Prostate gland (tissue), 2 donors: Measurements from ENCODE around the gene NGB. TPM values are rescaled to one million over a fixed set of nuclear protein-coding genes. Genes with fewer than 3 reads are reported as not detected.
A peak's percentile ranks its signal among the peaks of the same experiment; 100 is the strongest.
"Not testable (repeated sequence)": the region's sequence is repeated elsewhere in the genome, so short reads cannot be mapped to it uniquely, and the experiment has no call there.

Experiments used
- DNase-seq: peaks from one replicate; pipeline ENCODE4 v3.0.0-alpha.2; 2019; ENCODE audit warnings: low spot score
- H3K27ac ChIP-seq, 2 donors: fragments of 200-600 bp; sonication (generic); 2 replicates each; pipeline ENCODE4 v1.5.1; 2017 to 2019
- H3K27me3 ChIP-seq: fragments of 200-600 bp; sonication (generic); replicated peaks from 2 replicates; pipeline ENCODE4 v1.5.1; 2019; ENCODE audit not compliant: insufficient read depth
- H3K36me3 ChIP-seq, 2 donors: fragments of 200-600 bp; sonication (generic); 1 replicate in 1 of 2; 2 replicates in 1 of 2; pipeline versions ENCODE4 v1.5.1 to v1.8.1; 2017 to 2019
- H3K4me1 ChIP-seq: fragments of 200-600 bp; sonication (generic); replicated peaks from 2 replicates; pipeline ENCODE4 v1.5.1; 2019
- H3K4me3 ChIP-seq, 2 donors: fragments of 200-600 bp; sonication (generic); 2 replicates each; pipeline ENCODE4 v1.5.1; 2017 to 2019
- H3K9me3 ChIP-seq: fragments of 200-600 bp; sonication (generic); 2 replicates; pipeline ENCODE4 v1.5.1; 2017
- POLR2A ChIP-seq: fragments of 450-650 bp; IDR thresholded peaks from one replicate; pipeline ENCODE4 v1.6.1; 2016; ENCODE audit warnings: antibody characterized with exemption, mild to moderate bottlenecking
- POLR2AphosphoS5 ChIP-seq: sonication (generic); formaldehyde crosslinking; IDR thresholded peaks from one replicate; pipeline ENCODE4 v1.6.1; 2017; ENCODE audit warnings: antibody characterized with exemption
- WGBS: methylation state at CpG from one replicate; pipeline ENCODE4 v1.1.5; 2018; 5-methylcytosine and 5-hydroxymethylcytosine counted together
- intact Hi-C: fragments of 100-400 bp; cut with DNase I; formaldehyde crosslinking; loops from one replicate; pipeline ENCODE4 v1.14.2; 2022
- total RNA-seq, 2 donors: library from RNA; depleted of rRNA; stranded (reverse); fragments of >200 nt; gene quantifications; one replicate each; pipeline ENCODE4 v1.1.0, GENCODE V29; 2016
- TF ChIP-seq, protein P1 (sequence below), 4 experiments: fragments of 200-600 bp in 2 of 4; fragments of 450-650 bp in 2 of 4; sonication (generic) in 2 of 4; IDR thresholded peaks; 1 replicate in 3 of 4; 2 replicates in 1 of 4; pipeline ENCODE4 v1.5.1; 2016 to 2019; ENCODE audit warnings: antibody characterized with exemption in 4 of 4, mild to moderate bottlenecking in 2 of 4, moderate library complexity in 2 of 4

Gene NGB, protein sequence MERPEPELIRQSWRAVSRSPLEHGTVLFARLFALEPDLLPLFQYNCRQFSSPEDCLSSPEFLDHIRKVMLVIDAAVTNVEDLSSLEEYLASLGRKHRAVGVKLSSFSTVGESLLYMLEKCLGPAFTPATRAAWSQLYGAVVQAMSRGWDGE
- under 1 TPM in 1 of 2 donors, not detected in 1; 0.91 TPM for total RNA-seq

DNA sequence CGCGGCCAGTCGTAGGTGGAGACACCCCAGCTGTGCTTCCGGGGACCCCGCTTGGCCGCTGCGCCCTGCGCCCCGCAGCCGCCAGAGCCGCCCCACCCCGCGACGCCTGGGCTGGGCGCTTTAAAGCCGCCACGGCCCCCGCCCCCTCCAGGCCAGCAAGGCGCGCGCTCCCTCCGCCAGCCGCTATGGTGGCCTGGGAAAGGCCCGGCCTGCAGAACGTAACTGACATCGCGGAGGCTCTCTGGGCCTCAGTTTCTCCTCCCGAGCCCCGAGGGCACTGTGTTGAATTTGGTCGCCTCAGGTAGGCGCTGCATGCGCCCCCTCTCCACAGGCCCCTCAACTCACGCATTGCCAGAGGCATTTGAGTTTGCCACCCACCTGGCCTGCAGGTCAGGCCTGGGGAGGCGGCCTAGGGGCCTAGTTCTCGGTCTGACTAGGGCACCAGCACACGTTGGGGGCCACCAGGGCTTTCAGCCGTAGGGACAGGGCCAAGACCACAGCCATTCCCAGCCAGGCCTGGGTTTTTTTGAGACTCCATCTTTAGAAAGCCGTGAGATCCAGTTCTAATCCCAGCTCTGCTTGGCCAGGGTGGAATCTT, at the start of gene NGB:
Gene NGB (minus strand): TSS at position 94 of the 598 bp plus-strand sequence. CDS start 269 bp downstream, outside the sequence.
- Histone ChIP-seq H3K4me3 (no peak within 1 kb of the TSS), H3K4me1 (no peaks in the 10 kb centered on the region)
- WGBS: 31% methylated on average over 14 of the region's 38 CpGs

DNA sequence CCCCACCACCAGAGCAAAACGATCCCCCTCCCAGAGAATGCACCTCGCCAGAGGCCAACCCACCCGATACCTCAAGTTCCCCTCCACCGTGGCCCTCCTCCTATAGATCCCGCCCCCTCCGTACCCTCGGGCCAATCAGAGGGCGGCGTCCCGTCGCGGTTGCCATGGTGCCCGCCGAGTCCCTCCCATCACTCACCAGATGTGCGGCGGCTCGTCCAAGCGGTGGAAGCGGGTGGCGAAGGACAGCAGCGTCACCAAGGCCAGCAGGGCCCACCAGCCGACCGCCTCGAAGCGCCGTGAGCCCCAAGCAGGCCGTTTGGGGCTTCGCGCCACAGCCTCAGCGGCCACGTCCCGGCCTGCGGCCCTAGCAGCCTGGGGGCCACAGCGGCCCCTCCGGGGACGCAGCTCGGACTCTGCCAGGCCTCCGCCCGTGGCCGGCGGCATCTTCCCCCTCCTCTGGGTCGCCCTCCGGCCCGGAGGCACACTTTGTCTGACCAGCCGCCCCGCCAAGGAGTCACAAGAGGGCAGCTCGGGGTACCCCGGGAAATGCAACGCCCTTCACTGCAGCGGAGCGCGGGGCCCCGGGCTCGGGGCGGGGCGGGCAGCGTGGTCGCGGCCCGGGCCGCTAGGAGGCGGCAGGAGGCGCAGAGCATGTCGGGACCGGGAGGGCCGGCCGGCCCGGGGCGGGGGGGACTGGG, 49.4 kb upstream of the NGB start, which contains the start of gene POMT2:
Gene POMT2 (minus strand): TSS at position 646 of the 698 bp plus-strand sequence. CDS start 202 bp downstream, at position 444.
- DNase-seq: peak; percentile 93

More for the DNA sequence above, at the start of gene NGB:
- H3K27ac ChIP-seq: no peak within 1 kb of the TSS
- no peak for DNase-seq
- no peaks in the 10 kb centered on the region for H3K9me3 ChIP-seq
- TF ChIP-seq, protein P1, sequence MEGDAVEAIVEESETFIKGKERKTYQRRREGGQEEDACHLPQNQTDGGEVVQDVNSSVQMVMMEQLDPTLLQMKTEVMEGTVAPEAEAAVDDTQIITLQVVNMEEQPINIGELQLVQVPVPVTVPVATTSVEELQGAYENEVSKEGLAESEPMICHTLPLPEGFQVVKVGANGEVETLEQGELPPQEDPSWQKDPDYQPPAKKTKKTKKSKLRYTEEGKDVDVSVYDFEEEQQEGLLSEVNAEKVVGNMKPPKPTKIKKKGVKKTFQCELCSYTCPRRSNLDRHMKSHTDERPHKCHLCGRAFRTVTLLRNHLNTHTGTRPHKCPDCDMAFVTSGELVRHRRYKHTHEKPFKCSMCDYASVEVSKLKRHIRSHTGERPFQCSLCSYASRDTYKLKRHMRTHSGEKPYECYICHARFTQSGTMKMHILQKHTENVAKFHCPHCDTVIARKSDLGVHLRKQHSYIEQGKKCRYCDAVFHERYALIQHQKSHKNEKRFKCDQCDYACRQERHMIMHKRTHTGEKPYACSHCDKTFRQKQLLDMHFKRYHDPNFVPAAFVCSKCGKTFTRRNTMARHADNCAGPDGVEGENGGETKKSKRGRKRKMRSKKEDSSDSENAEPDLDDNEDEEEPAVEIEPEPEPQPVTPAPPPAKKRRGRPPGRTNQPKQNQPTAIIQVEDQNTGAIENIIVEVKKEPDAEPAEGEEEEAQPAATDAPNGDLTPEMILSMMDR (IDR thresholded peaks at IDR 0.05): no peak
- TF ChIP-seq POLR2AphosphoS5 (no peak), POLR2A (no peak)
- intact Hi-C loops: no loop called here
- no peaks in the 10 kb centered on the region for H3K36me3 ChIP-seq
- peaks cover 20% of the 10 kb centered on the region for H3K27me3 ChIP-seq

DNA sequence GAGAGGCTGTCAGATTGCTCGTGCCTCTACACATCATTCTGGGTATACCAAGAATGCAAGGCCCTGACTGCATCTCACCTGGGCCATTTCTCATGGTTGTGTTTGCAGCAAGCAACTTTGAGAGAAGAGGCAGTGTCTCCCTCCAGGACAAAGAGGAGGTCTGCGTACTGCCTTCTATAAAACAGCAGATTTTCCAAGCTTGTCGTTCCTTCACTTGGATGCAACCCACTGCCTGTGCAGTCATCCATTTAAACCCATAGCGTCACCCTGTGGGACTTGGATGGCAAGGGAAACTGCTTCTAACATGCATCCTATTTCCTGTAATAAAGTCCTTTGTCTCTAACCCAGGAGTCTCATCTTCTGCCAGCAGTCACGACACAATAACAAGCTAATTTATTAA, 48.4 kb upstream of the NGB start:
- Histone ChIP-seq H3K4me3 (no peak overlapping the region), H3K36me3 (no peaks in the 10 kb centered on the region), H3K27me3 (no peaks in the 10 kb centered on the region), H3K27ac (no peak overlapping the region), H3K4me1 (peaks cover 16% of the 10 kb centered on the region), H3K9me3 (no peaks in the 10 kb centered on the region)
- DNase-seq: no peak
- intact Hi-C loops: loop anchor here (10.0 kb wide), 2 partner anchors 385 to 445 kb away; partner anchors contain the start of genes ALKBH1 and SLIRP
- TF ChIP-seq POLR2A (no peak), POLR2AphosphoS5 (no peak)
- TF ChIP-seq, protein P1 (IDR thresholded peaks at IDR 0.05): no peak
- 22% methylated on average over 5 of the region's 5 CpGs for WGBS

More for the DNA sequence above, 49.4 kb upstream of the NGB start, which contains the start of gene POMT2:
- TF ChIP-seq POLR2AphosphoS5: peak; percentile 84
- TF ChIP-seq POLR2A: no peak
- TF ChIP-seq, protein P1 (IDR thresholded peaks at IDR 0.05): peak; percentile 50 to 84 (median 64)
- Histone ChIP-seq H3K4me3 (peak within 1 kb of the TSS; percentile 87 to 93), H3K27ac (peak within 1 kb of the TSS; percentile 98 to 99), H3K27me3 (no peaks in the 10 kb centered on the region), H3K9me3 (no peaks in the 10 kb centered on the region), H3K36me3 (no peaks in the 10 kb centered on the region), H3K4me1 (peaks cover 7% of the 10 kb centered on the region)
- under 1% methylated on average over 66 of the region's 69 CpGs for WGBS
- intact Hi-C loops: loop anchor here (2.0 to 5.0 kb wide), 2 partner anchors 136 to 223 kb away; partner anchors contain the start of genes CIPC and VIPAS39

DNA sequence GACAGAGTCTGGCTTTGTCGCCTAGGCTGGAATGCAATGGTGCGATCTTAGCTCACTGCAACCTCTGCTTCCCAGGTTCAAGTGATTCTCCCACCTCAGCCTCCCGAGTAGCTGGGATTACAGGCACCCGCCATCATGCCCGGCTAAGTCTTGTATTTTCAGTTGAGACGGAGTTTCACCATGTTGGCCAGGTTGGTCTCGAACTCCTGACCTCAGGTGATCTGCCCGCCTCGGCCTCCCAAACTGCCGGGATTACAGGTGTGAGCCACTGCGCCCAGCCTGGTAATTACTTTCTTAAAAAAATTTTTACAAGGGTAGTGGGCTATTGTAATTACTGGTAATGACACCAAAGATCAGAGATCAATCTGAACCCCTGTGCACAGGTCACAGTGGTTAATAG, 47.8 kb upstream of the NGB start:
- peaks cover 20% of the 10 kb centered on the region for H3K4me1 ChIP-seq
- H3K9me3 ChIP-seq, H3K36me3 ChIP-seq, H3K27me3 ChIP-seq, H3K27ac ChIP-seq, H3K4me3 ChIP-seq, DNase-seq: not testable (repeated sequence)
- intact Hi-C loops: loop anchor here (10.0 kb wide), 2 partner anchors 386 to 444 kb away; partner anchors contain the start of genes ALKBH1 and SLIRP
- WGBS: 86% methylated on average over 11 of the region's 11 CpGs

DNA sequence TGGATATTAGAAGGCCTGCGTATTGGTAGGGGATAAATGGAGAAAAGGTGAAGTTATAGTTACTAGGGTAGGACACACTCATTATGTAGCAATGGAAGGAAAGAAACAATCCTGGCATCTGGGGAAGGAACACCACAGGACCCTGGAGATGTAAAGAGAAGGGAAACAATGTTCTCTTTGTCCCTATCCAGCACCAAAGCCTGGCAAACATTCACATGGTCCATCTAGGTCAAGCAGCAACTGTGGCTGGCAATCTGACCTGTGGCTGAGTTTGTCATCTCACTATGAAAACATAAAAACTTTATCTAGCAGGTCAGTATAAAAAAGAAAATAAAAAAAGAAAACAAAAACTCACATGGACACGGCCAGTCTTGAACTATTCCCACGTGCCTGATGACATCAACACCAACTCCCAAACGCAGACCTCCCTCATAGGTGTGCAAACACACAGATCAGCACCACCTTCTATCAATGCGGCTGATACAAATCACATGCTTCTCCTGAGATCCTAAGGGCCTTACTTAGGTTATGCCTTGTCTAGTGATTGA, 47.1 kb upstream of the NGB start:
- no peaks in the 10 kb centered on the region for H3K36me3 ChIP-seq
- peaks cover 20% of the 10 kb centered on the region for H3K4me1 ChIP-seq
- intact Hi-C loops: loop anchor here (10.0 kb wide), 2 partner anchors 387 to 443 kb away; partner anchors contain the start of genes ALKBH1 and SLIRP
- WGBS: 79% methylated on average over 5 of the region's 5 CpGs
- H3K27ac ChIP-seq: no peak overlapping the region
- DNase-seq: no peak
- TF ChIP-seq, protein P1 (IDR thresholded peaks at IDR 0.05): no peak
- TF ChIP-seq POLR2A (no peak), POLR2AphosphoS5 (no peak)
- H3K9me3 ChIP-seq: no peaks in the 10 kb centered on the region
- no peak overlapping the region for H3K4me3 ChIP-seq
- H3K27me3 ChIP-seq: no peaks in the 10 kb centered on the region
